ENCODE data around the gene SND1. TPM values are rescaled to one million over a fixed set of nuclear protein-coding genes. Genes with fewer than 3 reads are reported as not detected.

The SND1 gene
- total RNA-seq, 1 experiment from 2014 or later = 104 TPM

DNA sequence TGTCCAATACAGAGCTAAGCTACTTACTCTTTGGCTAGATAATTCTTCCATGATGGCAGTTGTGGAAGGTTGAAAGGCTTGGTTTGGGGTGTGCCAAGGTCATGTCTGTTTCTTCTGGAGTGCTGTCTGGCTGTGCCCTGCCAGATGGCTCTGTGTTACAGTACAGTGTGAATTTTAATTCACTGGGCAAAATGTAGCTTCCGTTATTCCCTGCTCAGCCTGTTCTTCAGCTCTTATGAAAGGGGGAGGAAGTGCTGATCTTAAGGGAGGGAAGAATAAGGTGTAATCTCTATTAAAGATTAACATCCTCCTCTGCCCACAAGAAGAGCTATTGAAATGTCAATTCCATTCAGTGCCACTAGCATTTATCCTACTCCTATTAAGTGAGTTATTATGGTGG, 52.2 kb downstream of the SND1 start:
- Histone ChIP-seq H3K27ac (ENCODE audit: low read length) (no peak overlapping the region), H3K27me3 (ENCODE audit: low read length) (no peaks in the 10 kb centered on the region), H3K4me3 (ENCODE audit: low read length) (no peak overlapping the region), H3K36me3 (ENCODE audit: insufficient read depth, low read length) (peaks cover 59% of the 10 kb centered on the region), H3K9ac (ENCODE audit: low read length) (no peak overlapping the region), H3K9me2 (replicated peaks; ENCODE audit: insufficient read depth, low read length) (no peaks in the 10 kb centered on the region), H3K9me3 (ENCODE audit: low read length) (no peaks in the 10 kb centered on the region), H3K4me1 (ENCODE audit: low read length) (peaks cover 8% of the 10 kb centered on the region), H2AFZ (ENCODE audit: low read length) (no peak overlapping the region), H4K20me1 (ENCODE audit: insufficient read depth, low read depth, low read length) (no peaks in the 10 kb centered on the region), H3K4me2 (ENCODE audit: low read depth, low read length, poor library complexity, severe bottlenecking) (no peak overlapping the region), H3K79me2 (ENCODE audit: low read length) (peaks cover 41% of the 10 kb centered on the region)
- DNase-seq = no peak

DNA sequence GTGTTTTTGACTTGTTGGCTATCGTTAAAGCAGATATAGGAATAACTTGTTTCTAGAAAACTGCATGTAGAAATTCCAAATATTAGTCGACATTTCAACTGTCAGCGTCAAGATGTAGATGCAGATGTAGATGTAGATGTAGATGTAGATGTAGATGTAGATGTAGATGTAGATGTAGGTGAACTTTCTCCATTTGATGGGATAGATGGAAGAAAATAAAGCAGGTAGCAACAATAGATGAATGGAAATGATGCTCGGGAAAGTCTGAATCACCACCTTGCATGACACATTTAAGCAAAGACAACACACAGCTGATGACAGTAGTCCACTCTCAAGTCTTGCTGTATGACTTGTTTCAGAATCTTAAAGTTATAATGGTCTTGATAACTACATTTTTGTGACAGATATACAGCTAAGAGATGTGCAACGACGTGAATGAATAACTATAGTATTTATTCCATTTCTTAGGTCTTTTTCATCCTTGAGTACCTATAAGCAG, 53.5 kb downstream of the SND1 start:
- Histone ChIP-seq H2AFZ (ENCODE audit: low read length) (no peak overlapping the region), H4K20me1 (ENCODE audit: insufficient read depth, low read depth, low read length) (no peaks in the 10 kb centered on the region), H3K27ac (ENCODE audit: low read length) (no peak overlapping the region), H3K36me3 (ENCODE audit: insufficient read depth, low read length) (peaks cover 62% of the 10 kb centered on the region), H3K4me2 (ENCODE audit: low read depth, low read length, poor library complexity, severe bottlenecking) (no peak overlapping the region), H3K27me3 (ENCODE audit: low read length) (no peaks in the 10 kb centered on the region), H3K9me3 (ENCODE audit: low read length) (no peaks in the 10 kb centered on the region), H3K4me1 (ENCODE audit: low read length) (peaks cover 14% of the 10 kb centered on the region), H3K4me3 (ENCODE audit: low read length) (no peak overlapping the region), H3K9me2 (replicated peaks; ENCODE audit: insufficient read depth, low read length) (no peaks in the 10 kb centered on the region), H3K79me2 (ENCODE audit: low read length) (peaks cover 39% of the 10 kb centered on the region), H3K9ac (ENCODE audit: low read length) (no peak overlapping the region)
- DNase-seq = no peak

DNA sequence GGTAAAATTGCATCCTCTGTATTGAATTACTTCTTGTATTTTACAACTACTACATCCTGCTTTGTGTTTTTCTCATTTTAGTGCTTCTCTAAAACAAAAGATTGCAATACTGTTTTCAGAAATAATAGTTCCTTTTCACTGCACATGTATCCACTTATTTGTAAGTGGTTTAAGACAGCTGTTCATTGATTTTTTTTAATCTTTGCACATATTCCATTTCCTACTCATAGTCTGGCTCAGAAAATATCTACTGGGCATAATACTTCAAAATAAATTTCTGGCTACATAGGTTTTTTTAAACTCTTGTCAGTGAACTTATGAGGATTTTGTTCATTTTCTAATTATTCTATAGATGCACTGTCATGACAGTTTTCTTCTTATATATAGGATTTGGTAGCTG, 54.8 kb downstream of the SND1 start:
- Histone ChIP-seq H3K27ac (ENCODE audit: low read length) (no peak overlapping the region), H3K4me2 (ENCODE audit: low read depth, low read length, poor library complexity, severe bottlenecking) (no peak overlapping the region), H3K9me3 (ENCODE audit: low read length) (peaks cover 7% of the 10 kb centered on the region), H3K27me3 (ENCODE audit: low read length) (no peaks in the 10 kb centered on the region), H3K9ac (ENCODE audit: low read length) (no peak overlapping the region), H3K4me3 (ENCODE audit: low read length) (no peak overlapping the region), H3K36me3 (ENCODE audit: insufficient read depth, low read length) (peaks cover 63% of the 10 kb centered on the region), H3K4me1 (ENCODE audit: low read length) (peaks cover 14% of the 10 kb centered on the region), H2AFZ (ENCODE audit: low read length) (no peak overlapping the region), H3K9me2 (replicated peaks; ENCODE audit: insufficient read depth, low read length) (no peaks in the 10 kb centered on the region), H4K20me1 (ENCODE audit: insufficient read depth, low read depth, low read length) (no peaks in the 10 kb centered on the region), H3K79me2 (ENCODE audit: low read length) (peaks cover 40% of the 10 kb centered on the region)
- no peak for DNase-seq

DNA sequence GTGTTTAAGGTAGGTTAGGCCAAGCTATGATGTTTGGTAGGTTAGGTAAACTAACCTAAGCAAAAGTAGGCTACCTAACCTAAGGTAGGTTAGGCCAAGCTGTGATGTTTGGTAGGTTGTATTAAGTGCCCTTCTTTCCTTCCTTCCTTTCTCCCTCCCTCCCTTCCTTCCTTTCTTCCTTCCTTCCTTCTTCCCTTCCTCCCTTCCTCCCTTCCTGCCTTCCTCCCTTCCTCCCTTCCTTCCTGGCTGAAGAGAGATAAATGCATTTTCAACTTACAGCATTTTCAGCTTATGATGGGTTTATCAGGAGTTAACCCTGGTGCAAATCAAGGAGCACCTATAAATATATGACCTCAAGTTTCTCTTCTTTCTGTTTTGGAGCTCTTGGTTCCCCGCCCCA, 56.2 kb downstream of the SND1 start:
- Histone ChIP-seq H3K4me2 (ENCODE audit: low read depth, low read length, poor library complexity, severe bottlenecking) (no peak overlapping the region), H3K9me3 (ENCODE audit: low read length) (peaks cover 7% of the 10 kb centered on the region), H2AFZ (ENCODE audit: low read length) (no peak overlapping the region), H4K20me1 (ENCODE audit: insufficient read depth, low read depth, low read length) (no peaks in the 10 kb centered on the region), H3K36me3 (ENCODE audit: insufficient read depth, low read length) (peaks cover 72% of the 10 kb centered on the region), H3K4me1 (ENCODE audit: low read length) (peaks cover 14% of the 10 kb centered on the region), H3K27me3 (ENCODE audit: low read length) (no peaks in the 10 kb centered on the region), H3K9ac (ENCODE audit: low read length) (no peak overlapping the region), H3K4me3 (ENCODE audit: low read length) (no peak overlapping the region), H3K79me2 (ENCODE audit: low read length) (peaks cover 49% of the 10 kb centered on the region), H3K27ac (ENCODE audit: low read length) (peak overlapping the region; percentile 9; the same call in 1 of the 2 replicates), H3K9me2 (replicated peaks; ENCODE audit: insufficient read depth, low read length) (no peaks in the 10 kb centered on the region)
- no peak for DNase-seq

- H3K9me2 ChIP-seq (replicated peaks; ENCODE audit: insufficient read depth, low read length) = no peaks in the 10 kb centered on the region
- no peak overlapping the region for H2AFZ ChIP-seq (ENCODE audit: low read length)
- peak; percentile 94 for DNase-seq
- peaks cover 55% of the 10 kb centered on the region for H3K79me2 ChIP-seq (ENCODE audit: low read length)
- H3K4me3 ChIP-seq (ENCODE audit: low read length) = no peak overlapping the region
- no peak overlapping the region for H3K9ac ChIP-seq (ENCODE audit: low read length)
- no peaks in the 10 kb centered on the region for H4K20me1 ChIP-seq (ENCODE audit: insufficient read depth, low read depth, low read length)
- H3K9me3 ChIP-seq (ENCODE audit: low read length) = peaks cover 7% of the 10 kb centered on the region
- H3K4me1 ChIP-seq (ENCODE audit: low read length) = peaks cover 14% of the 10 kb centered on the region
- peaks cover 76% of the 10 kb centered on the region for H3K36me3 ChIP-seq (ENCODE audit: insufficient read depth, low read length)
- no peak overlapping the region for H3K4me2 ChIP-seq (ENCODE audit: low read depth, low read length, poor library complexity, severe bottlenecking)
- H3K27me3 ChIP-seq (ENCODE audit: low read length) = no peaks in the 10 kb centered on the region
- peak overlapping the region; percentile 27; the same call in 1 of the 2 replicates for H3K27ac ChIP-seq (ENCODE audit: low read length)
Observed at GRCh38 chr7:127708788-127709187, 56.8 kb downstream of the SND1 start.

DNA sequence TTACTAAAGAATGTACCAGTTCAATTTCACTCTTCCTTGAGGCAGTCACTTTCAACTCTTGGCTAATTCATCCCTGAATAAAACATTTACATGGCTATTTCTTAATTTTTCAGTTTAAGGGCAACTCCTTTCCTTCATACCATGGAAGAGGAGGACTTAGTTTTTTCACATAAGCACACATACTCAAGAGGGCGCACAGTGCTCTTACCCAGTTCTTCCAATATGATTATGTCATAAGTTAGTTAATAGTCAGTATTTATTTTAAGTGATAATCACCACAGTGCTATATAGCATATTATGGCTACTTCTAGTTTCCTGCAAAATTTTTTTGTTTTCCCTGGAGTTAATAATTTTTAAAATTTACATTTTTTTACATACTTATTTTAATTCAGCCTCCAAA, 58.6 kb downstream of the SND1 start:
- no peak overlapping the region for H3K4me2 ChIP-seq (ENCODE audit: low read depth, low read length, poor library complexity, severe bottlenecking)
- no peaks in the 10 kb centered on the region for H3K27me3 ChIP-seq (ENCODE audit: low read length)
- peaks cover 7% of the 10 kb centered on the region for H3K9me3 ChIP-seq (ENCODE audit: low read length)
- H4K20me1 ChIP-seq (ENCODE audit: insufficient read depth, low read depth, low read length) = no peaks in the 10 kb centered on the region
- H3K4me1 ChIP-seq (ENCODE audit: low read length) = peaks cover 23% of the 10 kb centered on the region
- no peaks in the 10 kb centered on the region for H3K9me2 ChIP-seq (replicated peaks; ENCODE audit: insufficient read depth, low read length)
- peak overlapping the region; percentile 22; the same call in 1 of the 2 replicates for H3K27ac ChIP-seq (ENCODE audit: low read length)
- H3K4me3 ChIP-seq (ENCODE audit: low read length) = no peak overlapping the region
- peaks cover 75% of the 10 kb centered on the region for H3K36me3 ChIP-seq (ENCODE audit: insufficient read depth, low read length)
- H3K9ac ChIP-seq (ENCODE audit: low read length) = no peak overlapping the region
- peak; percentile 54 for DNase-seq
- H2AFZ ChIP-seq (ENCODE audit: low read length) = no peak overlapping the region
- peaks cover 72% of the 10 kb centered on the region for H3K79me2 ChIP-seq (ENCODE audit: low read length)

- Histone ChIP-seq H4K20me1 (ENCODE audit: insufficient read depth, low read depth, low read length) (no peaks in the 10 kb centered on the region), H3K27ac (ENCODE audit: low read length) (no peak overlapping the region), H3K9me3 (ENCODE audit: low read length) (peaks cover 7% of the 10 kb centered on the region), H3K4me2 (ENCODE audit: low read depth, low read length, poor library complexity, severe bottlenecking) (no peak overlapping the region), H3K36me3 (ENCODE audit: insufficient read depth, low read length) (peaks cover 73% of the 10 kb centered on the region), H3K4me3 (ENCODE audit: low read length) (no peak overlapping the region), H3K9ac (ENCODE audit: low read length) (no peak overlapping the region), H3K27me3 (ENCODE audit: low read length) (no peaks in the 10 kb centered on the region), H2AFZ (ENCODE audit: low read length) (no peak overlapping the region), H3K4me1 (ENCODE audit: low read length) (peaks cover 28% of the 10 kb centered on the region), H3K9me2 (replicated peaks; ENCODE audit: insufficient read depth, low read length) (no peaks in the 10 kb centered on the region), H3K79me2 (ENCODE audit: low read length) (peaks cover 83% of the 10 kb centered on the region)
- no peak for DNase-seq
Observed at GRCh38 chr7:127711872-127712271, 59.9 kb downstream of the SND1 start.

GRCh38 chr7:127713006-127713405, 61.0 kb downstream of the SND1 start:
- H3K9me2 ChIP-seq (replicated peaks; ENCODE audit: insufficient read depth, low read length) = no peaks in the 10 kb centered on the region
- H3K27ac ChIP-seq (ENCODE audit: low read length) = no peak overlapping the region
- DNase-seq = no peak
- H3K27me3 ChIP-seq (ENCODE audit: low read length) = no peaks in the 10 kb centered on the region
- no peak overlapping the region for H3K4me3 ChIP-seq (ENCODE audit: low read length)
- peaks cover 7% of the 10 kb centered on the region for H3K9me3 ChIP-seq (ENCODE audit: low read length)
- peaks cover 73% of the 10 kb centered on the region for H3K36me3 ChIP-seq (ENCODE audit: insufficient read depth, low read length)
- H2AFZ ChIP-seq (ENCODE audit: low read length) = no peak overlapping the region
- H3K79me2 ChIP-seq (ENCODE audit: low read length) = peaks cover 93% of the 10 kb centered on the region
- H3K4me2 ChIP-seq (ENCODE audit: low read depth, low read length, poor library complexity, severe bottlenecking) = no peak overlapping the region
- H3K4me1 ChIP-seq (ENCODE audit: low read length) = peaks cover 28% of the 10 kb centered on the region
- H4K20me1 ChIP-seq (ENCODE audit: insufficient read depth, low read depth, low read length) = no peaks in the 10 kb centered on the region
- H3K9ac ChIP-seq (ENCODE audit: low read length) = no peak overlapping the region
